GM12878 (cell line): ENCODE data around the gene UBE2I. TPM values are rescaled to one million over a fixed set of nuclear protein-coding genes. Genes with fewer than 3 reads are reported as not detected.

Experiments
- BCL11A ChIP-seq: IDR thresholded peaks from 2 replicates; pipeline ENCODE4 v1.6.1; 2011; ENCODE audit warnings: low read depth, low read length
- BCL3 ChIP-seq: IDR thresholded peaks from 2 replicates; pipeline ENCODE4 v1.6.1; 2011; ENCODE audit warnings: borderline replicate concordance, low read depth, mild to moderate bottlenecking, moderate library complexity, low read length; ENCODE audit not compliant: insufficient read depth, poor library complexity, severe bottlenecking
- BHLHE40 ChIP-seq, 2 experiments: fragments of 450-650 bp in 1 of 2; IDR thresholded peaks; 2 replicates each; pipeline ENCODE4 v1.6.1; 2011 to 2017; ENCODE audit warnings: low read depth in 2 of 2, borderline replicate concordance in 1 of 2, improper control_type of control experiment in 1 of 2, low read length in 1 of 2, mild to moderate bottlenecking in 1 of 2
- CREB1 ChIP-seq: IDR thresholded peaks from 2 replicates; pipeline ENCODE4 v1.6.1; 2012; ENCODE audit warnings: low read depth, mild to moderate bottlenecking, inconsistent platforms
- EED ChIP-seq: sonication (generic); IDR thresholded peaks from 2 replicates; pipeline ENCODE4 v1.6.1; 2016; ENCODE audit warnings: antibody characterized with exemption, low read depth
- EP300 ChIP-seq, 2 experiments: fragments of 150-350 bp in 1 of 2; IDR thresholded peaks; 2 replicates each; pipeline ENCODE4 v1.6.1; 2011 to 2012; ENCODE audit warnings: low read depth in 2 of 2, low read length in 2 of 2, borderline replicate concordance in 1 of 2, improper control_type of control experiment in 1 of 2, inconsistent platforms in 1 of 2; ENCODE audit not compliant: control insufficient read depth in 1 of 2
- ESRRA ChIP-seq: IDR thresholded peaks from 2 replicates; pipeline ENCODE4 v1.6.1; 2012; ENCODE audit warnings: mild to moderate bottlenecking, low read length, improper control_type of control experiment
- GATAD2B ChIP-seq: fragments of 450-650 bp; conservative IDR thresholded peaks from 2 replicates; pipeline ENCODE4 v1.6.1; 2017; ENCODE audit warnings: low read depth, mild to moderate bottlenecking, moderate library complexity
- HDGF ChIP-seq: fragments of 450-650 bp; IDR thresholded peaks from 2 replicates; pipeline ENCODE4 v1.6.1; 2016; ENCODE audit warnings: antibody characterized with exemption
- IKZF2 ChIP-seq, 2 experiments: fragments of 450-650 bp; IDR thresholded peaks; 2 replicates each; pipeline ENCODE4 v1.6.1; 2017; ENCODE audit warnings: mild to moderate bottlenecking in 2 of 2, moderate library complexity in 2 of 2
- KAT2A ChIP-seq: conservative IDR thresholded peaks from 2 replicates; pipeline ENCODE4 v1.6.1; 2011; ENCODE audit warnings: low read depth, low read length; ENCODE audit not compliant: control insufficient read depth
- KDM1A ChIP-seq: fragments of 200-600 bp; sonication (generic); IDR thresholded peaks from 2 replicates; pipeline ENCODE4 v1.6.1; 2016; ENCODE audit warnings: borderline replicate concordance
- MXI1 ChIP-seq: fragments of 150-350 bp; IDR thresholded peaks from 2 replicates; pipeline ENCODE4 v1.6.1; 2011; ENCODE audit warnings: low read depth, mild to moderate bottlenecking, inconsistent platforms, low read length, improper control_type of control experiment
- NFYB ChIP-seq: IDR thresholded peaks from 2 replicates; pipeline ENCODE4 v1.6.1; 2011; ENCODE audit warnings: low read depth, mild to moderate bottlenecking, low read length, improper control_type of control experiment, moderate library complexity; ENCODE audit not compliant: insufficient read depth
- NRF1 ChIP-seq: conservative IDR thresholded peaks from 2 replicates; pipeline ENCODE4 v1.6.1; 2011; ENCODE audit warnings: mild to moderate bottlenecking, low read depth, low read length, improper control_type of control experiment
- POLR2A ChIP-seq: IDR thresholded peaks from 2 replicates; pipeline ENCODE4 v1.6.1; 2011; ENCODE audit warnings: low read depth, mild to moderate bottlenecking, low read length
- RUNX3 ChIP-seq: IDR thresholded peaks from 2 replicates; pipeline ENCODE4 v1.6.1; 2012; ENCODE audit warnings: low read length, inconsistent platforms
- SP1 ChIP-seq: IDR thresholded peaks from one replicate; pipeline ENCODE4 v1.6.1; 2011; ENCODE audit warnings: low read depth, low read length
- TCF12 ChIP-seq: IDR thresholded peaks from 2 replicates; pipeline ENCODE4 v1.6.1; 2011; ENCODE audit warnings: low read depth, mild to moderate bottlenecking, low read length
- YY1 ChIP-seq: IDR thresholded peaks from 2 replicates; pipeline ENCODE4 v1.6.1; 2011; ENCODE audit warnings: low read depth, mild to moderate bottlenecking, low read length
- ZBED1 ChIP-seq: IDR thresholded peaks from 2 replicates; pipeline ENCODE4 v1.6.1; 2016; ENCODE audit warnings: borderline replicate concordance
- ZNF622 ChIP-seq: fragments of 450-650 bp; IDR thresholded peaks from 2 replicates; pipeline ENCODE4 v1.6.1; 2017; ENCODE audit warnings: mild to moderate bottlenecking, inconsistent platforms
- polyA plus RNA-seq, 11 experiments: library from polyadenylated mRNA; depleted of rRNA in 4 of 11; unstranded in 6 of 11; stranded (reverse) in 5 of 11; fragments of >200 nt; fragmentation: Nextera tagmentation in 4 of 11; fragmentation: Illumina TruSeq in 1 of 11; extraction: Ambion mirVana in 4 of 11; extraction: Trizol in 1 of 11; gene quantifications; 1 replicate in 1 of 11; 2 replicates in 10 of 11; pipeline versions ENCODE4 v1.2.1 to v1.2.3, GENCODE V29; 2011 to 2016; ENCODE audit warnings: inconsistent platforms in 2 of 11, missing spikeins in 2 of 11, low read depth in 1 of 11
- total RNA-seq, 4 experiments: library from RNA; depleted of rRNA in 3 of 4; stranded (reverse); fragments of >200 nt in 3 of 4; fragmentation: Illumina TruSeq in 1 of 4; extraction: Trizol in 1 of 4; gene quantifications; 2 replicates each; pipeline versions ENCODE4 v1.2.1 to v1.2.3, GENCODE V29; 2013 to 2021
- TF ChIP-seq, protein P1 (sequence below): fragments of 450-650 bp; IDR thresholded peaks from 2 replicates; pipeline ENCODE4 v1.6.1; 2014; ENCODE audit warnings: mild to moderate bottlenecking
- TF ChIP-seq, protein P2 (sequence below): fragments of 450-650 bp; conservative IDR thresholded peaks from 2 replicates; pipeline ENCODE4 v1.6.1; 2017; ENCODE audit warnings: mild to moderate bottlenecking, moderate library complexity
- TF ChIP-seq, protein P3 (sequence below): fragments of 450-650 bp; IDR thresholded peaks from 2 replicates; pipeline ENCODE4 v1.6.1; 2017; ENCODE audit warnings: mild to moderate bottlenecking

UBE2I gene
- total and polyA plus RNA-seq, 10 of the 15 experiments (the other 5 are each of a cell fraction or from before 2014, with no cell fraction given), result 47.5 to 243 (median 194) TPM

DNA sequence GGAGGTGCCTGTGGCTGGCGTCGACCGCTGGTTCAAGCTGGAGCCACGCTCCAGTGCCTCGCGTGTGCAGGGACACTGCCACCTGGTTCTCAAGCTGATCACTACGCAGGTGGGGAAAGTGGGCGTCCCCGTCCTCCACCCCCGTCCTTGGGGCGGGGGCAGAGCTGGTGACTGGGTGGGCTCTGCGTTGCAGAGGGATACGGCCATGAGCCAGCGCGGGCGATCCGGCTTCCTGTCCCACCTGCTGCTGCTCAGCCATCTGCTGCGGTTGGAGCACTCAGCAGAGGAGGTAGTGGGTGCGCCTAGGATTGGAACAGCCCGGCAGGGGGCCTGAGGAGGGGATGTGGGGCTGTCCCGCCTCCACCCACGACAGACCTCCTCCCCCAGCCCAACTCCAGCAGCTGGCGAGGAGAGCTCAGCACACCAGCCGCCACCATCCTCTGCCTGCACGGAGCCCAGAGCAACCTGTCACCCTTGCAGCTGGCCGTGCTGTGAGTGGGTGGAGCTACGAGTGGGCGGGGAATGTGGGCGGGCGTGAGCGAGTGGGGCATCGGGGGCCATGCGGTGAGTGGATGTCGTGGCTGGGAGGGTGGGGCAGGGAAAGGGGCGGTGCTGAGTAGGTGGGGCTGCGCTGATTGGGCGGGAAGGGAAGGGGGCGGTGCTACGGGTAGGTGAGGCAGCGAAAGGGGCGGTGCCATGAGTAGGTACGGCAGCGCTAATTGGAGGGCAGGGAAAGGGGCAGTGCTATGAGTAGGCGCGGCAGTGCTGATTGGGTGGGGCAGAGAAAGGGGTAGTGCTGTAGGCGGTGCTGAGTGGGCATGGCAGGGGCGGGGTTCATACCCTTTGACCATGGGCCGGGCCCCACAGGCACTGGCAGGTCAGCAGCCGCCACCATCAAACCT is 33.3 kb downstream of the UBE2I start (continued):
- TF ChIP-seq ZBED1, result no peak
- TF ChIP-seq, protein P1, sequence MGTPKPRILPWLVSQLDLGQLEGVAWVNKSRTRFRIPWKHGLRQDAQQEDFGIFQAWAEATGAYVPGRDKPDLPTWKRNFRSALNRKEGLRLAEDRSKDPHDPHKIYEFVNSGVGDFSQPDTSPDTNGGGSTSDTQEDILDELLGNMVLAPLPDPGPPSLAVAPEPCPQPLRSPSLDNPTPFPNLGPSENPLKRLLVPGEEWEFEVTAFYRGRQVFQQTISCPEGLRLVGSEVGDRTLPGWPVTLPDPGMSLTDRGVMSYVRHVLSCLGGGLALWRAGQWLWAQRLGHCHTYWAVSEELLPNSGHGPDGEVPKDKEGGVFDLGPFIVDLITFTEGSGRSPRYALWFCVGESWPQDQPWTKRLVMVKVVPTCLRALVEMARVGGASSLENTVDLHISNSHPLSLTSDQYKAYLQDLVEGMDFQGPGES, result peak; percentile 61
- peak; percentile 100 for TF ChIP-seq HDGF
- TF ChIP-seq RUNX3, result peak; percentile 47
- no peak for TF ChIP-seq ZNF622
- no peak for TF ChIP-seq BCL11A
- TF ChIP-seq EP300 (IDR thresholded peaks at IDR 0.05; ENCODE audit: borderline replicate concordance in 1 of 2, control insufficient read depth in 1 of 2, low read depth in 2 of 2, low read length in 2 of 2), result no peak
- no peak for TF ChIP-seq BCL3
- no peak for TF ChIP-seq NRF1
- TF ChIP-seq POLR2A, result peak; percentile 48; the same call in 1 of the 2 replicates
- TF ChIP-seq MXI1, result no peak
- peak; percentile 94 for TF ChIP-seq SP1
- TF ChIP-seq BHLHE40 (IDR thresholded peaks at IDR 0.05; ENCODE audit: borderline replicate concordance in 1 of 2, low read depth in 2 of 2, low read length in 1 of 2), result peak in 1 of 2 experiments; percentile 58; a peak in 2 of 4 replicates
- peak; percentile 79 for TF ChIP-seq NFYB
- TF ChIP-seq KAT2A, result no peak
- no peak for TF ChIP-seq ESRRA
- TF ChIP-seq, protein P2, sequence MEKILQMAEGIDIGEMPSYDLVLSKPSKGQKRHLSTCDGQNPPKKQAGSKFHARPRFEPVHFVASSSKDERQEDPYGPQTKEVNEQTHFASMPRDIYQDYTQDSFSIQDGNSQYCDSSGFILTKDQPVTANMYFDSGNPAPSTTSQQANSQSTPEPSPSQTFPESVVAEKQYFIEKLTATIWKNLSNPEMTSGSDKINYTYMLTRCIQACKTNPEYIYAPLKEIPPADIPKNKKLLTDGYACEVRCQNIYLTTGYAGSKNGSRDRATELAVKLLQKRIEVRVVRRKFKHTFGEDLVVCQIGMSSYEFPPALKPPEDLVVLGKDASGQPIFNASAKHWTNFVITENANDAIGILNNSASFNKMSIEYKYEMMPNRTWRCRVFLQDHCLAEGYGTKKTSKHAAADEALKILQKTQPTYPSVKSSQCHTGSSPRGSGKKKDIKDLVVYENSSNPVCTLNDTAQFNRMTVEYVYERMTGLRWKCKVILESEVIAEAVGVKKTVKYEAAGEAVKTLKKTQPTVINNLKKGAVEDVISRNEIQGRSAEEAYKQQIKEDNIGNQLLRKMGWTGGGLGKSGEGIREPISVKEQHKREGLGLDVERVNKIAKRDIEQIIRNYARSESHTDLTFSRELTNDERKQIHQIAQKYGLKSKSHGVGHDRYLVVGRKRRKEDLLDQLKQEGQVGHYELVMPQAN, result peak; percentile 54
- TF ChIP-seq KDM1A, result no peak
- TF ChIP-seq GATAD2B, result peak; percentile 76; the same call in 1 of the 2 replicates
- TF ChIP-seq CREB1, result peak; percentile 71; the same call in 1 of the 2 replicates
- TF ChIP-seq IKZF2 (IDR thresholded peaks at IDR 0.05), result 0 out of 4 replicates have a peak, but pooled peaks have one; percentile 14 to 27
- TF ChIP-seq TCF12, result peak; percentile 91
- TF ChIP-seq, protein P3, sequence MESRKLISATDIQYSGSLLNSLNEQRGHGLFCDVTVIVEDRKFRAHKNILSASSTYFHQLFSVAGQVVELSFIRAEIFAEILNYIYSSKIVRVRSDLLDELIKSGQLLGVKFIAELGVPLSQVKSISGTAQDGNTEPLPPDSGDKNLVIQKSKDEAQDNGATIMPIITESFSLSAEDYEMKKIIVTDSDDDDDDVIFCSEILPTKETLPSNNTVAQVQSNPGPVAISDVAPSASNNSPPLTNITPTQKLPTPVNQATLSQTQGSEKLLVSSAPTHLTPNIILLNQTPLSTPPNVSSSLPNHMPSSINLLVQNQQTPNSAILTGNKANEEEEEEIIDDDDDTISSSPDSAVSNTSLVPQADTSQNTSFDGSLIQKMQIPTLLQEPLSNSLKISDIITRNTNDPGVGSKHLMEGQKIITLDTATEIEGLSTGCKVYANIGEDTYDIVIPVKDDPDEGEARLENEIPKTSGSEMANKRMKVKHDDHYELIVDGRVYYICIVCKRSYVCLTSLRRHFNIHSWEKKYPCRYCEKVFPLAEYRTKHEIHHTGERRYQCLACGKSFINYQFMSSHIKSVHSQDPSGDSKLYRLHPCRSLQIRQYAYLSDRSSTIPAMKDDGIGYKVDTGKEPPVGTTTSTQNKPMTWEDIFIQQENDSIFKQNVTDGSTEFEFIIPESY, result no peak
- TF ChIP-seq EED, result peak; percentile 40; the same call in 1 of the 2 replicates
- peak; percentile 15; the same call in 1 of the 2 replicates for TF ChIP-seq YY1
- TF ChIP-seq, all 136 proteins: peak for 28
